ENCODE measurements around the gene FUCA2.

Gene FUCA2, protein sequence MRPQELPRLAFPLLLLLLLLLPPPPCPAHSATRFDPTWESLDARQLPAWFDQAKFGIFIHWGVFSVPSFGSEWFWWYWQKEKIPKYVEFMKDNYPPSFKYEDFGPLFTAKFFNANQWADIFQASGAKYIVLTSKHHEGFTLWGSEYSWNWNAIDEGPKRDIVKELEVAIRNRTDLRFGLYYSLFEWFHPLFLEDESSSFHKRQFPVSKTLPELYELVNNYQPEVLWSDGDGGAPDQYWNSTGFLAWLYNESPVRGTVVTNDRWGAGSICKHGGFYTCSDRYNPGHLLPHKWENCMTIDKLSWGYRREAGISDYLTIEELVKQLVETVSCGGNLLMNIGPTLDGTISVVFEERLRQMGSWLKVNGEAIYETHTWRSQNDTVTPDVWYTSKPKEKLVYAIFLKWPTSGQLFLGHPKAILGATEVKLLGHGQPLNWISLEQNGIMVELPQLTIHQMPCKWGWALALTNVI

DNA sequence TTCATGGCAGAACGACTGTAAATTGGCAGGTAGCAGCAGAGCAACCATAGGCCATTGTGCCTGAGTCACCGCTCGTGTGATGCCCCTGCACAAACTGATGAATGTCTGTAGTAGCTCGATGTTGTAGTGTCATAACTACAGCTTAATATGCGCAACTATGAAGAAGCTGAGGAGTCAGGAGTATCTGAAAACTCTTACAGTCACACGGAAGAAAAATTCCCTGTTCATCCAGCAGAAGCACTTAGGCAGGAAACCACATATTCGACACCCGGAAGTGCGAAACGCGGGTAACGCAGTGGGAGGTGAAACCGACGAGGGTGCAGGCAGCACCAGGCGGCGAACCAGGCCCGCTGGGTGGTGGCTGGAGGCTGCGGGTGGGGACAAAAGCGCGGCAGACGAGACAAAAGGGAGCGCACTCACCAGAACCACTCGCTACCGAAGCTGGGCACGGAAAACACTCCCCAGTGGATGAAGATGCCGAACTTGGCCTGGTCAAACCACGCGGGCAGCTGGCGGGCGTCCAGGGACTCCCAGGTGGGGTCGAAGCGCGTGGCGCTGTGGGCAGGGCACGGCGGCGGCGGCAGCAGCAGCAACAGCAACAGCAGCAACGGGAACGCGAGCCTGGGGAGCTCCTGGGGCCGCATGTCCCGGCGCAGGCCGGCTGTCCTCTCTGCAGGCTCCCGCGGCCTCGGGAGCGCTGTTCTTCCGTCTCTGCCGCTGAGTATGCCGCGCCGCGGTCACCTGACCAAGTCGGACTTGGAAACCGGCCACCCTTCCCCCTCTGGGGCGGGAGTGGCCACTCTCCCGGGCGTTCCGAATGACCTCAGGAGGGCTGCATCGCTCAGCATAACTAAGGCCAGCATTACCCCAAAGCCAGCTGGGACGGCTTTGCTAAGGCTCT lies at the start of gene FUCA2:
FUCA2 (minus strand) TSS at position 730 of the 901 bp plus-strand sequence; CDS start at position 644, 86 bp downstream.
- no peak for DNase-seq

DNA sequence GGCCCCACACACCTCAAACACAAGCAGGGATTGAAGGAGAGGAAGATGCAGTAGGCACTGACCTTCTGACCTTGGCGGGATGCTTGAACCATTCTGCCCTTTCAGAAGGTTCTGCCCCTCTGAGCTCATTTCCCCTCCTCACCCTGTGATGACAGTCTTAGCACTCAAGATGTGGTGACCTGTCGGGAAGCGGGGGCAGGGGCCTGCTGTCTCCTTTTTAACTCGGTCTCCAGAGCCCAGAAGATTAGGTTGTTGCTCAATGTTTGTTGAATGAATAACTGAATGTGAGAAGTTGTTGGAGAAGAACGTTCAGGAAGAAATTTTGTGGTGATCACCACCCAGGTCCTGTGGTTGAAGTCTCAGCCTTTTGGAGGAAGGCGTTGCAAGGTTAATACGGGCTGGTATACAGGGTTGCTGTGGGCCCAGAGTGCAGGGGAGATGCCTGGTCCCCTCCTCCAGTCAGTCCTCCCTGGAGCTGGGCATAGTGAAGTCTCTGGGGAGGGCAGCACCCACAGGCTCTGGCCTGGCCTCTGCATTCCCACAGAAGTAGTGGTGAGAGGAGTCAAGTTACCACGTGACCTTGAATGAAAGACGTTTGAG lies 49.7 kb upstream of the FUCA2 start:
- no peak for DNase-seq

DNA sequence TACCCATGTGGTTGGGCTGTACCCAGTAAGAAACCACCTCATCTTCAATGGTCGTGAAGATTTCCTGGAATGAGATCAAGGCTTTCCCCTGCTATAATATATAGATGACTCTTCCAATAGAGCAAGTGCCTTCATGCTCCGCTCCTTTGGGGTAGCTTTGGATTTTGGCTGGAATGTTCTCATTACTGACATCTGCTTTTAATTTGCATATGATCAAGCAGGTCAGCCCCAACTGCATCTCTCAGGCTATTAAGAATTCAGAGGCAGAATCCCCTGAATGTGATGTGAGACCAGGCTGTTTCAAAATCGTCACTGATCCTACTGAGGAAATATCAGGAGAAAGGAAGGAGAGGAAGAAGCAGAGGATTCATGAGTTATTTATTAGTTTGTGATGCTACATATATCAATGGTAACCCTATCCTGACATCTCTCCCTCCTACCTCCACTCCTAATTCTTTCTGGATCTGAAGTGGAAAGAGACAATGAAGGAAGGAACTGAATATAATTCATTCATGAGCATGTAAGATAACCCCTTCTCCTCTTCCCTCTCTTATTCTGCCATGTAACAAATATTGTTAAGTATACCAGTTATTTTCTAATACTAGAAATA lies 47.6 kb upstream of the FUCA2 start:
- no peak for DNase-seq

DNA sequence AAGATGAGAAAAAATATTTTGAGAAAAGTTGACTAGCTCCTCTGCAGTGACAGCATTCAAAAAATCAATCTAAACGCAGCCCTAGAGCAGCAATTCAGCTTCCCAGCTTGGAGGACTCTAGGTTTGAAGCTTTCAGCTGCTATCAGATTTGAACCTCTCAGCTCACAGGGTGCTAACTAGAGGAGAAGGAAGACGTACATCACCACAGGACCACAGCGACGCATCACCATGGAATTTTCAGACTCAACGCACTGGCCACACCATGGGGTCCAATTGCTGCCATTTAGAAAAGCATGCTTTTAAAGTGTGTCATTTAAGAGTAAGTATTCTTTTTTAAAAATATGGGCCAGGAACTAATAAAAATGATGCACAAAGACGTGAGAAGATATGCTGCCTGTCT lies 45.0 kb upstream of the FUCA2 start:
- no peak for DNase-seq

DNA sequence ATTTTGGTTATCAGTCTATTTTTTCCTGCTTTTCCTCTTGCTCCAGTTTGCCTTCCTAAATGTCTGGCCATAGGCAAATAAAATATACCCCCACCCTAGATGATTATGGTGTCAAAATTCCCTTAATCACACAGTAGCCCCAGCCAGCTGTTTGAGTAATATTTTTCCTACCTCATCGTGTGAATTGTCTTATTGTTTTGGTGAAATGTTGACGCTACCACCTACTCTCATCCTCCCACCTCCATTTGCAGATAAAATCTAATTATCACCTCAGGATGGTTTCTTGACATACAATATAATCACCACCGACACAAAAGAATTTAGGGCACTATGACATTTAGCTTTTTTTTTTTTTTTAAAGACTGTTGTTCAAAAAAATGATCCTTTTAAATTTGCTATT lies 44.1 kb upstream of the FUCA2 start:
- DNase-seq: no peak

DNA sequence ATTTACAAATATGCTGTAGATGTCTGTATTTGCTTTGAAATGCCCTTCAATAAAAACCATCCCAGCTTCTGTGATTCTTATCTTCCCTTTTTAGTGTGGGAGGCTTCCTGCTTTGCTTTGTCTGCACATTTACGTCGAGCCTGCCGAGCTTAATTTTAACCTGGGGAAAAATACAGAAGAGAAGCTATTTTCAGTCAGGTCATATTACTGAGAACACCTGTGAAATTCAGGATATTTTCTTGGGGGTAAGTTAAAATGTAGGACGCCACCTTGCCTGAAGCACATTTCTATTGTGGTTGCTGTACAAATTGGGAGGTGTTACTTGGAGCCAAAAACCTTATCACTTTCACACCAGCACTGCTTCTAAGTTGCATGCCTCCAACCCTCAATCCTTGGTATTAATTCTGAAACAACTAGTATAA lies 43.6 kb upstream of the FUCA2 start:
- no peak for DNase-seq

DNA sequence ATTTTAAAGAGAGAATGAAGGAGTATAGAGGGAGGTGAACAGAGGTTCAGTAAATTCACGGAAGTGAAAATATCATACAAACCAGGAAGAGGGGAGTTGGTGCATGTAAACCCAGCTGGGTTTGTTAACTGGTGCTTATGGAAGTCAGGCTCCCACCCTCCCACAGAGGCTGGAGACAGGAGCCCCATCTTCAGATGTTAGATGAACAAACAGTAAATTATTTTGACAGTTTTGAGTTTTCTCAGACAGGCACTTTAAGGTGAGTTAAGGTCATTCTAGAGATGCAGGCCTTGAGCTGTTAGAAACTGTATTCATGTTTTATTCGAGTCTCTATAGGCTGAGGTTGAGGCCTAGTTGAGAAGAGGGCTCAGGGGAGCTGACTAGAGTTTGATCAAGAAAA lies 41.8 kb upstream of the FUCA2 start:
- DNase-seq: no peak

DNA sequence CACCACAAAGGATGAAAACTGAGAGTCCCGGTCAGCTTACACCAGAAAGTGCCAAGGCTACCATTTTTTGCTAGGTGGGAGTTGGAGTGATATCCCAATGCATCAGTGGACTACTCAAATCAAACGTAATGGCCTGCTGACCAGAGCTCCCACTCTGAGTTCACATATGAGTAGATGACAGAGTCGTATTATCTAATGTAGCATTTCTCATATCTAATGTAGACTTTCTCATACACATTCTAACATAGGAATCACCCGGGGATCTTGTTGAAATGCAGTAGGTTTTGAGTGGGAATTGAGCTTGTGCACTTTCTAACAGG lies 38.4 kb upstream of the FUCA2 start:
- DNase-seq: no peak

DNA sequence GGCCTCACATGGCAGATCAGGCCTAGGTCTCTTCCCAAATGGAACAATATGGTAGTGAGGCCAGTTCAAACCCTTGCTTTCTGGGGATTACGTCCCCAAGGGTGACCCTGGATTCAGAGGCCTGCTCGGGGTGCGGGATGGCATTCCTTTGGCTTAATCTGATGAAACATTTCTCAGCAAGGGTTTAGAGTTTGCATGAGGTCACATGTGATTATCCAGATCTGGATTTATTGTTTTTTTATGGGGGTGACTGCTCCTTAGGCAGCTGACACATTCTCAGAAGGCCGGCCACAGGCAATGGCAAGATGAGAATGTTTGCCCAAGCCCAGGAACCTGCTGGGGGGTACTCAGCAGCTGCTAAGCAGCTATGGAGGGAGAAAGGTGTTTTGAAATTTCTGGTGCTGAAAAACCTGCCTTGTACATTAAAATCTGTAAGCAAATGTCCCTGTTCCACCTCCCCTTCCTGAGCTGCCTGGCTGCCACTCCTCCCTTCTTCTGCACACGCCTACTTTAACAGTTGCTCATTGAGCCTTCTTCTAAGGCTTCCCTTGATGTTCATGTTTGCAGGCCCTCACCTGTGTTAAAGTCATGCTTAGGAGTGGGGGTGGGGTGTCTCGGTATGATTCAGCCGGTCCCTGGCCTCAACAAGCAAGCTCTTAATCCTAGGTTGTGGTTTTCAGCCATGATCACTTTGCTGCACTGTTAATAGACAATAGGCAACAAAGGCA lies 37.9 kb upstream of the FUCA2 start:
- DNase-seq: no peak

DNA sequence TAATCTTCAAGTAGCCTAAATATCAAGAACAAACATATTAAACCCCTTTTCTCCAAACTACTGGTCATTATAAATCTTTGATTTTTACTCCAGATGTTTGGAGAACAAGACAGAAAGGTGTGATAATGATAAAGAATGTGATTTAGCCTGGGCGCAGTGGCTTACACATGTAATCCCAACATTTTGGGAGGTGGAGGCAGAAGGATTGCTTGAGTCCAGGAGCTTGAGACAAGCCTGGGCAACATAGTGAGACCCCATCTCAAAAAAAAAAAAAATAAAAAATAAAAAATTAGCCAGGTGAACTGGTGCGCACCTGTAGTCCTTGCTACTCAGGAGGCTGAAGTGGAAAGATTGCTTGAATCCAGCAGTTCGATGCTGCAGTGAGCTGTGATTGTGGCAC lies 35.1 kb upstream of the FUCA2 start:
- no peak for DNase-seq

DNA sequence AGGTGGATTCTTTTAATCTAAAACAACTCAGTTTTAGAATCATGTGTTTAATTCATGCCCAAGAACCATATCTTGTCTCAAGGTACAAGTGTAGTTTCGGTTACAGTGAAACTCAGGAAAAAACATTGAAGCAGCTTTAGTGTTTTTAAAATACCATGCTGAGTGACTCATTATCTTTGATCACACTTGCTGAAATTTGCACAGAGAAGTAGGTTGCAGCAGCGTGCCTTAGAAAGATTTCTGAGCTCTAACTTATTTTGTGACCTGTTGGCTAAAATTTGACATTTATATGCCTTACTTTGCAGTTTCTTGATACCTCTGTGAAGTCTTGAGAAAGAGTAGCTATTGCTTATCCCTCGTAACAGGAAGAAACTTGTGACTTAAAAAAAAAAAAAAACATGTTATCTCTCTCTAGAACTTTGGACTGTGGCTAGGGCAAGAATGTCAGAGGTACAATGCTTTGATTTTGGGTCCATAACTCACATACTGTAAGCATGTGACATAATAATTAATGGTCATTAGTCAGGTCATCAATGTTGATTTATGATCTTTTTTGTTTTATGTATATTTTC lies 34.5 kb upstream of the FUCA2 start:
- no peak for DNase-seq

DNA sequence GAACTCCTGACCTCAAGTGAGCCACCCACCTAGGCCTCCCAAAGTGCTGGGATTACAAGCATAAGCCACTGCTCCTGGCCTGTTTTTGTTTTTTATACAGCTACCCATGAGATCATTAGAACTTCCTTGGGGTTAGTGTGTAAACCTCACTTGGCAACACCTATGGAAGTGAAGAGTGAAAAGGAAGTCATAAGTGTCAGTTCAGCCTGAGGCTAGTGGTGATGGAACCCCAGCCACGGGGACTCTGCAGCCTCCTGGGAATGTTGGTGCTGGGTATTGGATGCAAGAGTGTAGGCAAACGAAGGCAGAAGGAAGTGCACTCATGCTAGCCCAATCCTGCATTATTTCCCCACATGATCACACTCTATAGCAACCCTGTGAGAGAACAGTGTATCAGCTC lies 33.6 kb upstream of the FUCA2 start:
- no peak for DNase-seq

DNA sequence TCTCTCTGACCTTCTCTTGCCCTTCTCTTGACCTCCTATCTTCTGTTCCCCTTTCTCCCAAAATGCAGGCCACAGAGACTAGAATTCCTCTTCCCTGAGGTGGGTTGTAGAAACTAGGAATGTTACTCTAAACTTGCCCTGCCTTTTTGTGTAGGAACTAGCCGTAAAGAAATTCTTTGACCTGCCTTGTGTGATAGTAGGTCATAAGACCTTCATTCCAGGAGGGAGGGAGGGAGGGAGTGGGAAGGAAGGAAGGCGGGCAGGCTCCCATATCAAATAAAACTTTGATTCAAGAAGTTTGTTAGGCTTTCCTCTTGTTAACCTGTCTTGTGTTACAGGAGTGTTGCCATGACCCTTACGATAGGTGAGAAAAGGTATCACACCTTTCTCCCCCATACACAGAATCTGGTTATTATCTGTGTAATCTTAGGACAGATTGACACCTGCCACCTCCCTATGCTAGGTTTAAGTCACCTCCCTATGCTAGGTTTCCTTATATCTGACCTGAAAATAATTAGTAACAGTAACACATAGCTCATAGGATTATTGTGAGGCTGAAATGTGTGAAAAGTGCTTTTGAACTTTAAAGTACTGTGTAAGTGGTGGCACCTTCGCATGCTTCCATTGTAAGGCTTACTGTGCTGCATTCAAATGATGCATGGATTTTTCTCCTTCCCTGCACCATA lies 32.6 kb upstream of the FUCA2 start:
- DNase-seq: no peak

DNA sequence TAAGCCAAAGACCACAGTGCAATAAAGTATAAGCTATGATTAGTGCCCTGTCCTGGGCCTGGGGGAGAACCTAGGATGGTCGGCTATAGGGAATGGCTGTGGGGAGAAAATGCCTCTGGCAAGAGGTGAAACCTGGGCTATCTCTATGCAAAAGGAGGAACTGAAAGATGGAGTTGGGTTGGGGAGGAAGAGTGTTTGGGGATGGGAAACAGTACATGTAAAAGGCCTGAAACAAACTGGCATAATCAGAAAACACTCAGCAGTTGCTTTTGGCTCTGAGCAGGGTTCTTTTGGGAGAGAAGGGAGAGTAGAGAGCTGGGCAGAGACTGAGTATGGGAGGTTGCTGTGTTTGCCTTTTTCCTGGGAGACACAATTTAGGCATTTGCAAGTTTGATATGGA lies 31.9 kb upstream of the FUCA2 start:
- DNase-seq: no peak

DNA sequence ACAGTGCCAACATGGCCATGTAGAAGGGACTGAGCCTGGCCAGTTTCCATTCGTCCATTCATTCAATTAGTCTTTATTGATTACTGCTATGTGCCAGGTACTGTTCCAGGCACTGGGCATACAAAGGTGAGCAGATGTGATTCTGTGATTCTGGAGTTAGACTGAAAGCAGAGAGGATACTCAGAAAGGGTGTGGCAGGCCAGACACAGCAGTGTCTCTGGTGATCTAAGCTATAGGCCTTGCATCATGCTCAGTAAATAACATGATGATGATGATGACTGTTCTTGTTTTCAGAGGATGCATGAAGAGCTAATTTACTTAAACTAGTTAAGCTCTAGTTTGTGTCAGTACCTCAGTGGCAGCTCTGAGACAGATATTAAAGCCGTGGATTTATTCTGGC lies 31.4 kb upstream of the FUCA2 start:
- DNase-seq: no peak

DNA sequence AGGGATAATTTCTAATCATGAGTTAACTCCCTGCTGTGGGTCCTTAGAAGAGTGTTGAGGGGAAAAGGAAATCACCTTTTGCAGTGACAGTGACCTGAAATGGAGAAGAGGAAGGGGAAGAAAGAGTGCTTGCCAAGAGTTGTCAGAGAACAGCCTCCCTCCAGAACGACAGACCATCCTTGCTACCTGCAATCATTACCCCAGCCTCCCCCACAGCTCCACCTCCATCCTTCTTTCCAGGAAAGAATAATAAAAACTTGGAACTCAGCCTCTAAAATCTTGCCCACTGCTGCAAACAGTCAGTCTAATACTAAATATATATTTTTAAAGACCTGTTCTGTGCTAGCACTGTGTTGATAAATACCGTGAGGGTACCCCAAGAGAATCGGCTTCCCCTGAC lies 28.7 kb upstream of the FUCA2 start:
- no peak for DNase-seq

DNA sequence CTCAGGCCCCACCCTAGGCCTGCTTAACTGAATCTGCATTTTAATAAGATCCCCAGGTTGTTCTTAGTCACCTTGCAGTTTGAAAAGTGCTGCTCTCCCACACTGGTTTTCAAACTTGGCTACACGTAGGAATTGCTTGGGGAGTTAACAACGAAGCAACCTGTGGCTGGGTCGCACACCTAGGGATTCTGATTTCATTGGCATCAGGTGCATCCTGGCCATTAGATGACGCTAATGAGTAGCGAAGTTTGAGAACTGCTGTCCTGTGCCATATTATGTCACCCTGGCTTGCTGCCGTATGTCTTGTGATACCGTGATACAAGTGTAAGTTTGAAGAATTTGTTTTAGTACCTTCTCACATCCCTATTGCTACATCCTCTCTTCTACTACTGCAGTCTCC lies 28.2 kb upstream of the FUCA2 start:
- DNase-seq: no peak

DNA sequence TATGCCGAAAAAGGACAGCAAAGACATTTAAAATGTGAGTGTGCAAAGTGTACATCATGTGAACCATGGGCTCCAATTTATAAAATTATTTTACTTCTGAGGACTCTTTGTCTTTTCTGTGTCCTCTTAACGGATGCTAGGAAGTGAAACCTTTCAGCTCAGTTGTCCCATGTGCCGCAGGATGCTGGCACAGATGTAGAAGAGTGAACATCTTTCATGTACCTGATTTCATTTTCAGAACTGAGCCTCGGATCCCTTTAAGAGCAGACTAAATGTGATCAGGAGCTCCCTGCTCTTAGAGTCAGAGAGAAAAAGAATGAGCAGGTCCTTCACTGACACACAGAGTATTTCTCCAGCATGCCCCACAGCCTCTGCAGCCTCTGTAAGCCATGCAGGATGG lies 27.6 kb upstream of the FUCA2 start:
- DNase-seq: no peak

DNA sequence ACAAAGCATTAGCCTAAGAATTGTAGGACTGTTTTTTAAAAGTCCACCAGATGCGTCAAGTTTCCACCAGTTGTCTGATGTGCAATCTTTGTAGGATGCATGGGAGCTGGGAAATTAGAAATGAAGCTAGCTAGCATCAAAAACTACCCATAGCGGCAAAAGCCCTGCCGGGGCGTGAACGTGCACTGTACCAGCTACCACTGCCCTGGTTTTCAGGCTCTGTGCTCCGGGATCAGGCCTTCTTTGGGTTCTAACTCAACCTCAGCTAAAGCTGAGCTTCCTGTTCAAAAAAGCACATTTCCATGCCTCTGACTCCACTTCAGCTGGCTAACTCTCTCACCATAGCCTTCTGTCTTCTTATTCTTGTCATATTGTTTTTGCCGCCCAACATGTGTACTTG lies 26.9 kb upstream of the FUCA2 start:
- no peak for DNase-seq

DNA sequence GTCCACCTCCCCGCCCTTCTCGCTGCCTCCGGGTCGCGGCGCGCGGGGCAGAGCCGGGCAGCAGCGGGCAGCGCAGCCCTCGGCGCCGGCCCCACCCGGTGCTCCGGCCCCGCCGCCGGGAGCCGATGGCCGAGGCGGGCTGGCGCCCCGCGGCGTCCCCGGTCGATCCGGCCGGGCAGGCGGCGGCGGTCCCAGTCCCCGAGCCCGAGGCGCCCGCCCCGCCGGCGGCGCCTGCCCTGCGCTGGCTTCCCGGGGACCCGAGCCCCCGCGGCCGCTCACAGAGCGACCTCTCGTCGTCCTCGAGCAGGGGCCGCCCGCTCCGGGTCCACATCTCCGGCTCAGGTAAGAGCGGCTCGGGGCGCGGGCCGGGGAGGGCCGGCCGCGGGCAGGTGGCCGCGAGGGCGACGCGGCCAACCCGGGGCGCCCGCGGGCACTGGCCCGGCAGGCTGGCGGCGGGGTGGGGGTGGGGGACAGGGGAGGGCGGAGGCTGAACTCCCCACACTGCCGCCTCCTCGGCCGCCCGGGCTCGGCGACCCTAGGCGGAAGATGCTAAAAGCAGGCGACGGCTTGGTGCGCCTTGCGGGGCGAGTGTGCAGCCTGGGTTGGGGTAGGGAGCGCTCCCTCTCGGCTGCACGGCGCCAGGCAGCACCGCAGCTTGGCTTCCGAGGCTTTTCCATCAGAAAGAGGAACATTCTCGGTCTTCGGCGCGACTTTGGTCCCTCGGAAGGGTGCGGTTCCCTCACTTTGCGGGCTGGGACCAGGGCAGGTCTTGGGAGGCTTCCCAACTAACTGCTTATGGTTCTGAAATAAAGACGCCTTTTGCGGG lies 25.6 kb upstream of the FUCA2 start:
- no peak for DNase-seq

DNA sequence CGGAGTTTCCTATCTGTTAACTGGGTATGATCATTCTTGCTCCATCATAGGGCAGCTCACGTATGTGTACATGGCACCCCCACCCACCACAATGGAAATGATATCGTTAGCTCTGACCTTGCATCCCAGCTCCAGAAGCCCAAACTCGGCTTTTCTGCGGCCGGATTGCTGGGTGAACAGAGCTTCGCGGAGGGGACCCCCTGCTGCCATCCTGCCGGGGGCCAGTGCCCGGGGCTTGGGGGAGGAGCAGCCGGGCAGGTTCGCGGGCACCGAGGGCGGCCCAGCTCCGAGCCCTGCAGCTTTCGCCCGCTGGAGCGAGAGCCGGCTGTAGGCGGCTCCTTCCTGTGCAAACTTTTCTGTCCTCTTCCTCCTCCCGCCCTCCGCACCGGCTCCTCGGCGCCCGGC lies 24.9 kb upstream of the FUCA2 start:
- no peak for DNase-seq
